Endodermal cell (in vitro differentiated cells): ENCODE data around the gene DCTN4. TPM values are rescaled to one million over a fixed set of nuclear protein-coding genes. Genes with fewer than 3 reads are reported as not detected.

Source experiments
- DNase-seq: peaks from one replicate; pipeline ENCODE4 v3.0.0-alpha.2; 2017
- H3K27ac ChIP-seq: 2 replicates; pipeline ENCODE4 v1.5.1; 2013; ENCODE audit warnings: mild to moderate bottlenecking, low read depth, low read length, moderate library complexity
- H3K27me3 ChIP-seq: 2 replicates; pipeline ENCODE4 v1.6.1; 2013; ENCODE audit warnings: mild to moderate bottlenecking, low read length, moderate library complexity; ENCODE audit not compliant: insufficient read depth, control insufficient read depth, poor library complexity, severe bottlenecking
- H3K36me3 ChIP-seq: 2 replicates; pipeline ENCODE4 v1.7.0; 2013; ENCODE audit warnings: mild to moderate bottlenecking, low read length, moderate library complexity; ENCODE audit not compliant: control insufficient read depth, insufficient read depth
- H3K4me1 ChIP-seq: one replicate; pipeline ENCODE4 v1.7.0; 2013; ENCODE audit warnings: low read length; ENCODE audit not compliant: control insufficient read depth, insufficient read depth
- H3K4me3 ChIP-seq: 2 replicates; pipeline ENCODE4 v1.5.1; 2013; ENCODE audit warnings: mild to moderate bottlenecking, low read length, moderate library complexity
- H3K9ac ChIP-seq: 2 replicates; pipeline ENCODE4 v1.6.1; 2013; ENCODE audit warnings: mild to moderate bottlenecking, low read length, moderate library complexity; ENCODE audit not compliant: poor library complexity, severe bottlenecking; ENCODE audit errors: extremely low read depth
- H3K9me3 ChIP-seq: 2 replicates; pipeline ENCODE4 v1.6.1; 2013; ENCODE audit warnings: mild to moderate bottlenecking, low read length, moderate library complexity; ENCODE audit not compliant: control insufficient read depth
- H3K27ac Mint-ChIP-seq: 2 replicates; pipeline ENCODE4 v1.8.0; 2020; ENCODE audit warnings: mixed read lengths
- H3K27me3 Mint-ChIP-seq: 2 replicates; pipeline ENCODE4 v1.8.0; 2021; ENCODE audit warnings: mild to moderate bottlenecking, mixed read lengths; ENCODE audit not compliant: insufficient read depth
- H3K36me3 Mint-ChIP-seq: 2 replicates; pipeline ENCODE4 v1.8.0; 2020; ENCODE audit warnings: low read depth, mixed read lengths
- H3K4me1 Mint-ChIP-seq: 2 replicates; pipeline ENCODE4 v1.8.0; 2020; ENCODE audit warnings: mixed read lengths
- H3K4me3 Mint-ChIP-seq: 2 replicates; pipeline ENCODE4 v1.8.0; 2020; ENCODE audit warnings: mild to moderate bottlenecking, moderate library complexity, mixed read lengths
- H3K9me3 Mint-ChIP-seq: 2 replicates; pipeline ENCODE4 v1.8.0; 2020; ENCODE audit warnings: mild to moderate bottlenecking, mixed read lengths
- WGBS, 2 experiments: methylation state at CpG; one replicate each; pipeline versions ENCODE4 v1.1.5 to v1.1.7; 2013; ENCODE audit warnings: missing lambda C conversion rate in 2 of 2, mixed read lengths in 1 of 2; ENCODE audit not compliant: insufficient coverage in 1 of 2, insufficient read length in 1 of 2; 5-methylcytosine and 5-hydroxymethylcytosine counted together
- total RNA-seq, 2 donors: library from RNA; stranded (reverse); fragmentation: NEBNext Ultra II Directional in 1 of 2; extraction: Animal tissue kit (Norgen Biotek cat#: 25700) in 1 of 2; gene quantifications; 2 replicates in 1 of 2; 3 replicates in 1 of 2; pipeline ENCODE4 v1.2.1, GENCODE V29; 2021
- TF ChIP-seq, protein P1 (sequence below): fragments of 200-600 bp; sonication (generic); conservative IDR thresholded peaks from 2 replicates; pipeline ENCODE4 v1.5.0; 2021; ENCODE audit warnings: antibody characterized with exemption, mild to moderate bottlenecking

The DCTN4 gene
- total RNA-seq, 2 donors from 2014 or later, result 51.5 to 64.3 TPM

- no peak for DNase-seq
- H3K36me3 Mint-ChIP-seq, result peaks cover 22% of the 10 kb centered on the region
- 92 to 97% methylated on average over 5 to 6 of the region's 6 CpGs for WGBS, 2 experiments
- no peaks in the 10 kb centered on the region for H3K27me3 ChIP-seq
- peaks cover 1% of the 10 kb centered on the region for H3K9me3 Mint-ChIP-seq
- H3K36me3 ChIP-seq, result no peaks in the 10 kb centered on the region
- no peak overlapping the region for H3K27ac ChIP-seq
- peaks cover 7% of the 10 kb centered on the region for H3K4me1 ChIP-seq
- TF ChIP-seq, protein P1, sequence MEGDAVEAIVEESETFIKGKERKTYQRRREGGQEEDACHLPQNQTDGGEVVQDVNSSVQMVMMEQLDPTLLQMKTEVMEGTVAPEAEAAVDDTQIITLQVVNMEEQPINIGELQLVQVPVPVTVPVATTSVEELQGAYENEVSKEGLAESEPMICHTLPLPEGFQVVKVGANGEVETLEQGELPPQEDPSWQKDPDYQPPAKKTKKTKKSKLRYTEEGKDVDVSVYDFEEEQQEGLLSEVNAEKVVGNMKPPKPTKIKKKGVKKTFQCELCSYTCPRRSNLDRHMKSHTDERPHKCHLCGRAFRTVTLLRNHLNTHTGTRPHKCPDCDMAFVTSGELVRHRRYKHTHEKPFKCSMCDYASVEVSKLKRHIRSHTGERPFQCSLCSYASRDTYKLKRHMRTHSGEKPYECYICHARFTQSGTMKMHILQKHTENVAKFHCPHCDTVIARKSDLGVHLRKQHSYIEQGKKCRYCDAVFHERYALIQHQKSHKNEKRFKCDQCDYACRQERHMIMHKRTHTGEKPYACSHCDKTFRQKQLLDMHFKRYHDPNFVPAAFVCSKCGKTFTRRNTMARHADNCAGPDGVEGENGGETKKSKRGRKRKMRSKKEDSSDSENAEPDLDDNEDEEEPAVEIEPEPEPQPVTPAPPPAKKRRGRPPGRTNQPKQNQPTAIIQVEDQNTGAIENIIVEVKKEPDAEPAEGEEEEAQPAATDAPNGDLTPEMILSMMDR, result no peak
- peaks cover 3% of the 10 kb centered on the region for H3K9me3 ChIP-seq
- no peak overlapping the region for H3K4me3 Mint-ChIP-seq
- H3K4me3 ChIP-seq, result no peak overlapping the region
- no peaks in the 10 kb centered on the region for H3K27me3 Mint-ChIP-seq
- H3K27ac Mint-ChIP-seq, result no peak overlapping the region
- H3K4me1 Mint-ChIP-seq, result peaks cover 18% of the 10 kb centered on the region
- no peak overlapping the region for H3K9ac ChIP-seq
Measured at GRCh38 chr5:150675069-150675468, 83.7 kb downstream of the DCTN4 start.

DNA sequence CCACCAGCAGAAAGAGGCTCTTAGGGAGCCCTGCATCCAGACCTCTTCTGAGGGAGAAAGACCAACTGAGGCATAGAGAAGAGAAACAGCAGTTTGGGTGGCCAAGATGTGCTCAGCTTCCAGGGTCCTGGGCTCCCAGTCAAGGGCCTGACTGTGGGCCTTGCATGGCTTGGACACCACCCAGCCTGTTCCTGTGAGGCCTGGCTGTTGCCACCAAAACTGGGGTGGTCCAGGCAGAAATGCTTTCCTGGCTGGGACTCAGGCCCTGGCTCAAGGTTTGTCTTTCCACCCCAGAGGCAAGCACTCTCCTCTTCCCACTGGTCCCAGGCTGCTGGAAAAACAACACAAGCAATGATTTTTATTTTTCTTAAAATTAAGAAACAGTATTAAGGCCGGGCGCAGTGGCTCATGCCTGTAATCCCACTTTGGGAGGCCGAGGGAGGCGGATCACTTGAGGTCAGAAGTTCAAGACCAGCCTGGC is 84.4 kb downstream of the DCTN4 start:
- H3K36me3 ChIP-seq, result no peaks in the 10 kb centered on the region
- no peak overlapping the region for H3K27ac ChIP-seq
- peaks cover 5% of the 10 kb centered on the region for H3K9me3 ChIP-seq
- 82 to 96% methylated on average over 4 of the region's 4 CpGs for WGBS, 2 experiments
- no peak overlapping the region for H3K9ac ChIP-seq
- Mint-ChIP-seq H3K27ac (no peak overlapping the region), H3K36me3 (peaks cover 25% of the 10 kb centered on the region), H3K27me3 (no peaks in the 10 kb centered on the region), H3K9me3 (peaks cover 4% of the 10 kb centered on the region), H3K4me3 (peak overlapping the region; percentile 28), H3K4me1 (peaks cover 21% of the 10 kb centered on the region)
- peaks cover 8% of the 10 kb centered on the region for H3K4me1 ChIP-seq
- no peak overlapping the region for H3K4me3 ChIP-seq
- TF ChIP-seq, protein P1, result no peak
- no peaks in the 10 kb centered on the region for H3K27me3 ChIP-seq
- peak; percentile 63 for DNase-seq

- H3K27me3 ChIP-seq, result no peaks in the 10 kb centered on the region
- peaks cover 8% of the 10 kb centered on the region for H3K4me1 ChIP-seq
- H3K27ac ChIP-seq, result no peak overlapping the region
- no peaks in the 10 kb centered on the region for H3K36me3 ChIP-seq
- DNase-seq, result no peak
- TF ChIP-seq, protein P1, result no peak
- H3K36me3 Mint-ChIP-seq, result peaks cover 26% of the 10 kb centered on the region
- H3K9ac ChIP-seq, result no peak overlapping the region
- H3K4me3 Mint-ChIP-seq, result peak overlapping the region; percentile 81
- H3K4me1 Mint-ChIP-seq, result peaks cover 21% of the 10 kb centered on the region
- H3K27me3 Mint-ChIP-seq, result no peaks in the 10 kb centered on the region
- 73 to 74% methylated on average over 6 to 7 of the region's 7 CpGs for WGBS, 2 experiments
- peak overlapping the region; percentile 85 for H3K27ac Mint-ChIP-seq
- peaks cover 4% of the 10 kb centered on the region for H3K9me3 Mint-ChIP-seq
- peak overlapping the region; percentile 86 for H3K4me3 ChIP-seq
- peaks cover 5% of the 10 kb centered on the region for H3K9me3 ChIP-seq
Measured at GRCh38 chr5:150672884-150673275, 85.9 kb downstream of the DCTN4 start.
